Sigmoid colon (tissue), 4 donors: ENCODE data around the gene TBCB.

ENCODE experiments used
- CTCF ChIP-seq, 4 experiments: fragments of 450-650 bp in 3 of 4; fragments of 200-600 bp in 1 of 4; IDR thresholded peaks; one replicate each; pipeline ENCODE4 v1.5.1; 2016 to 2019; ENCODE audit warnings: antibody characterized with exemption in 4 of 4, mild to moderate bottlenecking in 3 of 4, moderate library complexity in 2 of 4
- POLR2A ChIP-seq, 2 donors: fragments of 450-650 bp; IDR thresholded peaks; one replicate each; pipeline ENCODE4 v1.6.1; 2016; ENCODE audit warnings: antibody characterized with exemption in 2 of 2, mild to moderate bottlenecking in 2 of 2, moderate library complexity in 2 of 2
- POLR2AphosphoS5 ChIP-seq, 4 donors: sonication (generic); formaldehyde crosslinking; IDR thresholded peaks; one replicate each; pipeline ENCODE4 v1.6.1; 2017; ENCODE audit warnings: antibody characterized with exemption in 4 of 4

- TF ChIP-seq CTCF (IDR thresholded peaks at IDR 0.05), result no peak
- no peak for TF ChIP-seq POLR2AphosphoS5 (IDR thresholded peaks at IDR 0.05)
- TF ChIP-seq POLR2A (IDR thresholded peaks at IDR 0.05), result no peak
These were observed 43.2 kb upstream of the TBCB start for GRCh38 chr19:36072081-36072480.
